Measurements from ENCODE around the gene DLG1. TPM values are rescaled to one million over a fixed set of nuclear protein-coding genes. Genes with fewer than 3 reads are reported as not detected.

DLG1 gene
- total RNA-seq, 1 donor from 2014 or later: 168 TPM

- Mint-ChIP-seq H3K27ac (ENCODE audit: unreplicated experiment) (peak overlapping the region; percentile 62), H3K36me3 (ENCODE audit: unreplicated experiment) (peaks cover 34% of the 10 kb centered on the region), H3K4me1 (ENCODE audit: unreplicated experiment) (peaks cover 36% of the 10 kb centered on the region), H3K9me3 (ENCODE audit: unreplicated experiment) (peaks cover 8% of the 10 kb centered on the region), H3K27me3 (ENCODE audit: unreplicated experiment) (no peaks in the 10 kb centered on the region), H3K4me3 (ENCODE audit: unreplicated experiment) (no peak overlapping the region)
- no peak for TF ChIP-seq CTCF (IDR thresholded peaks at IDR 0.05)
- DNase-seq (ENCODE audit: extremely low spot score, unreplicated experiment): no peak
Measured at GRCh38 chr3:197103766-197104165, 194.6 kb downstream of the DLG1 start.

GRCh38 chr3:197093871-197094270 is 204.5 kb downstream of the DLG1 start:
- TF ChIP-seq CTCF (IDR thresholded peaks at IDR 0.05): no peak
- Mint-ChIP-seq H3K4me1 (ENCODE audit: unreplicated experiment) (peaks cover 7% of the 10 kb centered on the region), H3K27ac (ENCODE audit: unreplicated experiment) (no peak overlapping the region), H3K4me3 (ENCODE audit: unreplicated experiment) (no peak overlapping the region), H3K27me3 (ENCODE audit: unreplicated experiment) (no peaks in the 10 kb centered on the region), H3K36me3 (ENCODE audit: unreplicated experiment) (peaks cover 38% of the 10 kb centered on the region), H3K9me3 (ENCODE audit: unreplicated experiment) (peaks cover 3% of the 10 kb centered on the region)
- no peak for DNase-seq (ENCODE audit: extremely low spot score, unreplicated experiment)

- Mint-ChIP-seq H3K36me3 (ENCODE audit: unreplicated experiment) (peaks cover 28% of the 10 kb centered on the region), H3K9me3 (ENCODE audit: unreplicated experiment) (no peaks in the 10 kb centered on the region), H3K27ac (ENCODE audit: unreplicated experiment) (no peak overlapping the region), H3K4me3 (ENCODE audit: unreplicated experiment) (no peak overlapping the region), H3K4me1 (ENCODE audit: unreplicated experiment) (peaks cover 4% of the 10 kb centered on the region), H3K27me3 (ENCODE audit: unreplicated experiment) (no peaks in the 10 kb centered on the region)
- no peak for TF ChIP-seq CTCF (IDR thresholded peaks at IDR 0.05)
- no peak for DNase-seq (ENCODE audit: extremely low spot score, unreplicated experiment)
Measured at GRCh38 chr3:197088370-197088769, 210.0 kb downstream of the DLG1 start.

GRCh38 chr3:197085137-197085536 is 213.3 kb downstream of the DLG1 start:
- Mint-ChIP-seq H3K27me3 (ENCODE audit: unreplicated experiment) (no peaks in the 10 kb centered on the region), H3K4me3 (ENCODE audit: unreplicated experiment) (no peak overlapping the region), H3K9me3 (ENCODE audit: unreplicated experiment) (no peaks in the 10 kb centered on the region), H3K36me3 (ENCODE audit: unreplicated experiment) (peaks cover 35% of the 10 kb centered on the region), H3K4me1 (ENCODE audit: unreplicated experiment) (peaks cover 3% of the 10 kb centered on the region), H3K27ac (ENCODE audit: unreplicated experiment) (no peak overlapping the region)
- TF ChIP-seq CTCF (IDR thresholded peaks at IDR 0.05): no peak
- DNase-seq (ENCODE audit: extremely low spot score, unreplicated experiment): no peak

- no peaks in the 10 kb centered on the region for H3K9me3 Mint-ChIP-seq (ENCODE audit: unreplicated experiment)
- peaks cover 3% of the 10 kb centered on the region for H3K4me1 Mint-ChIP-seq (ENCODE audit: unreplicated experiment)
- H3K36me3 Mint-ChIP-seq (ENCODE audit: unreplicated experiment): peaks cover 32% of the 10 kb centered on the region
- TF ChIP-seq CTCF (IDR thresholded peaks at IDR 0.05): no peak
- no peak overlapping the region for H3K4me3 Mint-ChIP-seq (ENCODE audit: unreplicated experiment)
- H3K27me3 Mint-ChIP-seq (ENCODE audit: unreplicated experiment): no peaks in the 10 kb centered on the region
- peak overlapping the region; percentile 40 for H3K27ac Mint-ChIP-seq (ENCODE audit: unreplicated experiment)
- DNase-seq (ENCODE audit: extremely low spot score, unreplicated experiment): no peak
Measured at GRCh38 chr3:197083486-197083885, 214.9 kb downstream of the DLG1 start.
